Measurements from ENCODE around the gene SPATA46. TPM values are rescaled to one million over a fixed set of nuclear protein-coding genes. Genes with fewer than 3 reads are reported as not detected.

The SPATA46 gene
- total and polyA plus RNA-seq, 9 of the 15 experiments (the other 6 are each of a cell fraction or from before 2014, with no cell fraction given), result 0.04 to 0.11 TPM; not detected in 7

DNA sequence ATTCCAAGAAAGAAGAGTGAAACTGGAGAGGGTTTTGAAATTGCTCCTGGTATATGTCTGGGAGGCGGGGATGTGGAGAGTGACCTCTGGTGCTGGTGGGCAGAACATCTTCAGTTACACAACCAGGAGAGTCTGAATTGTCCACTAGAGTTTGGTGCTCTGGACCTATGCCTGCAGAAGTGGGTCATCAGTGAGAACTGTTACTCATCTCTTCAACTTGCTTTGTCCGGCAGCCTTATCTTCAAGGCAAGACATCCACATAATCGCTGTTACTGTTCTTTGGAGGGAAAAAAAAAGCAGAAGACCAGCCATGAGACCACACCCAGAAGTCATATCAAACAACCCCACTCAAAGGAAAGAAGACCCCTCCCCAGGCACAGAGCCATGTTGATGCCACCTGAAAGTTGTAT is 20.4 kb upstream of the SPATA46 start (continued):
- TF ChIP-seq, protein P1, sequence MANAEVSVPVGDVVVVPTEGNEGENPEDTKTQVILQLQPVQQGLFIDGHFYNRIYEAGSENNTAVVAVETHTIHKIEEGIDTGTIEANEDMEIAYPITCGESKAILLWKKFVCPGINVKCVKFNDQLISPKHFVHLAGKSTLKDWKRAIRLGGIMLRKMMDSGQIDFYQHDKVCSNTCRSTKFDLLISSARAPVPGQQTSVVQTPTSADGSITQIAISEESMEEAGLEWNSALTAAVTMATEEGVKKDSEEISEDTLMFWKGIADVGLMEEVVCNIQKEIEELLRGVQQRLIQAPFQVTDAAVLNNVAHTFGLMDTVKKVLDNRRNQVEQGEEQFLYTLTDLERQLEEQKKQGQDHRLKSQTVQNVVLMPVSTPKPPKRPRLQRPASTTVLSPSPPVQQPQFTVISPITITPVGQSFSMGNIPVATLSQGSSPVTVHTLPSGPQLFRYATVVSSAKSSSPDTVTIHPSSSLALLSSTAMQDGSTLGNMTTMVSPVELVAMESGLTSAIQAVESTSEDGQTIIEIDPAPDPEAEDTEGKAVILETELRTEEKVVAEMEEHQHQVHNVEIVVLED (CRISPR knock-in tag; IDR thresholded peaks at IDR 0.05), result no peak
- peak in 1 of 2 experiments; percentile 58; a peak in 1 of 3 replicates for TF ChIP-seq CBX3 (IDR thresholded peaks at IDR 0.05; ENCODE audit: borderline replicate concordance in 1 of 2, low read length in 2 of 2)
- no peak for TF ChIP-seq ARNT (IDR thresholded peaks at IDR 0.05)
- TF ChIP-seq HMGN3 (IDR thresholded peaks at IDR 0.05; ENCODE audit: borderline replicate concordance, extremely low read depth, insufficient read length, low read depth, low read length), result no peak
- no peak for TF ChIP-seq SAP30 (IDR thresholded peaks at IDR 0.05; ENCODE audit: borderline replicate concordance, insufficient read depth, low read depth, low read length, poor library complexity, severe bottlenecking)
- 0 out of 2 replicates have a peak, but pooled peaks have one; percentile 34 for TF ChIP-seq NFIC (IDR thresholded peaks at IDR 0.05)
- TF ChIP-seq ZNF644 (tag; IDR thresholded peaks at IDR 0.05; ENCODE audit: low read depth), result no peak
- no peak for TF ChIP-seq ELF2 (CRISPR knock-in tag; IDR thresholded peaks at IDR 0.05)
- no peak for TF ChIP-seq KAT2B (IDR thresholded peaks at IDR 0.05; ENCODE audit: low read depth, low read length)
- 0 out of 2 replicates have a peak, but pooled peaks have one; percentile 61 for TF ChIP-seq ZEB2 (IDR thresholded peaks at IDR 0.05)
- TF ChIP-seq HDAC1 (IDR thresholded peaks at IDR 0.05), result peak in 1 of 2 experiments; percentile 75; a peak in 1 of 4 replicates
- TF ChIP-seq SP1 (CRISPR knock-in tag; IDR thresholded peaks at IDR 0.05), result 0 out of 2 replicates have a peak, but pooled peaks have one; percentile 49
- TF ChIP-seq E2F3 (CRISPR knock-in tag; IDR thresholded peaks at IDR 0.05), result no peak
- TF ChIP-seq NCOA6 (IDR thresholded peaks at IDR 0.05), result no peak
- TF ChIP-seq ELF1 (tag; IDR thresholded peaks at IDR 0.05), result no peak
- no peak for TF ChIP-seq HDAC3 (IDR thresholded peaks at IDR 0.05; ENCODE audit: borderline replicate concordance, partially characterized antibody)
- TF ChIP-seq, protein P2, sequence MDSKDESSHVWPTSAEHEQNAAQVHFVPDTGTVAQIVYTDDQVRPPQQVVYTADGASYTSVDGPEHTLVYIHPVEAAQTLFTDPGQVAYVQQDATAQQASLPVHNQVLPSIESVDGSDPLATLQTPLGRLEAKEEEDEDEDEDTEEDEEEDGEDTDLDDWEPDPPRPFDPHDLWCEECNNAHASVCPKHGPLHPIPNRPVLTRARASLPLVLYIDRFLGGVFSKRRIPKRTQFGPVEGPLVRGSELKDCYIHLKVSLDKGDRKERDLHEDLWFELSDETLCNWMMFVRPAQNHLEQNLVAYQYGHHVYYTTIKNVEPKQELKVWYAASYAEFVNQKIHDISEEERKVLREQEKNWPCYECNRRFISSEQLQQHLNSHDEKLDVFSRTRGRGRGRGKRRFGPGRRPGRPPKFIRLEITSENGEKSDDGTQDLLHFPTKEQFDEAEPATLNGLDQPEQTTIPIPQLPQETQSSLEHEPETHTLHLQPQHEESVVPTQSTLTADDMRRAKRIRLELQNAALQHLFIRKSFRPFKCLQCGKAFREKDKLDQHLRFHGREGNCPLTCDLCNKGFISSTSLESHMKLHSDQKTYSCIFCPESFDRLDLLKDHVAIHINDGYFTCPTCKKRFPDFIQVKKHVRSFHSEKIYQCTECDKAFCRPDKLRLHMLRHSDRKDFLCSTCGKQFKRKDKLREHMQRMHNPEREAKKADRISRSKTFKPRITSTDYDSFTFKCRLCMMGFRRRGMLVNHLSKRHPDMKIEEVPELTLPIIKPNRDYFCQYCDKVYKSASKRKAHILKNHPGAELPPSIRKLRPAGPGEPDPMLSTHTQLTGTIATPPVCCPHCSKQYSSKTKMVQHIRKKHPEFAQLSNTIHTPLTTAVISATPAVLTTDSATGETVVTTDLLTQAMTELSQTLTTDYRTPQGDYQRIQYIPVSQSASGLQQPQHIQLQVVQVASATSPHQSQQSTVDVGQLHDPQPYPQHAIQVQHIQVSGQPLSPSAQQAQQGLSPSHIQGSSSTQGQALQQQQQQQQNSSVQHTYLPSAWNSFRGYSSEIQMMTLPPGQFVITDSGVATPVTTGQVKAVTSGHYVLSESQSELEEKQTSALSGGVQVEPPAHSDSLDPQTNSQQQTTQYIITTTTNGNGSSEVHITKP (IDR thresholded peaks at IDR 0.05; ENCODE audit: partially characterized antibody), result peak; percentile 4
- TF ChIP-seq, protein P3, sequence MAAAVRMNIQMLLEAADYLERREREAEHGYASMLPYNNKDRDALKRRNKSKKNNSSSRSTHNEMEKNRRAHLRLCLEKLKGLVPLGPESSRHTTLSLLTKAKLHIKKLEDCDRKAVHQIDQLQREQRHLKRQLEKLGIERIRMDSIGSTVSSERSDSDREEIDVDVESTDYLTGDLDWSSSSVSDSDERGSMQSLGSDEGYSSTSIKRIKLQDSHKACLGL (CRISPR knock-in tag; IDR thresholded peaks at IDR 0.05; ENCODE audit: borderline replicate concordance, poor library complexity, severe bottlenecking), result no peak
- no peak for TF ChIP-seq JUN (IDR thresholded peaks at IDR 0.05; ENCODE audit: borderline replicate concordance, low read depth, low read length)
- no peak for TF ChIP-seq JUN (CRISPR knock-in tag; IDR thresholded peaks at IDR 0.05; ENCODE audit: borderline replicate concordance)
- TF ChIP-seq KLF1 (tag; IDR thresholded peaks at IDR 0.05), result no peak
- TF ChIP-seq ARHGAP35 (IDR thresholded peaks at IDR 0.05; ENCODE audit: partially characterized antibody), result no peak
- TF ChIP-seq, protein P4, sequence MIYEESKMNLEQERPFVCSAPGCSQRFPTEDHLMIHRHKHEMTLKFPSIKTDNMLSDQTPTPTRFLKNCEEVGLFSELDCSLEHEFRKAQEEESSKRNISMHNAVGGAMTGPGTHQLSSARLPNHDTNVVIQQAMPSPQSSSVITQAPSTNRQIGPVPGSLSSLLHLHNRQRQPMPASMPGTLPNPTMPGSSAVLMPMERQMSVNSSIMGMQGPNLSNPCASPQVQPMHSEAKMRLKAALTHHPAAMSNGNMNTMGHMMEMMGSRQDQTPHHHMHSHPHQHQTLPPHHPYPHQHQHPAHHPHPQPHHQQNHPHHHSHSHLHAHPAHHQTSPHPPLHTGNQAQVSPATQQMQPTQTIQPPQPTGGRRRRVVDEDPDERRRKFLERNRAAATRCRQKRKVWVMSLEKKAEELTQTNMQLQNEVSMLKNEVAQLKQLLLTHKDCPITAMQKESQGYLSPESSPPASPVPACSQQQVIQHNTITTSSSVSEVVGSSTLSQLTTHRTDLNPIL (CRISPR knock-in tag; IDR thresholded peaks at IDR 0.05), result no peak
